ENCODE results near the gene CCR3. TPM values are rescaled to one million over a fixed set of nuclear protein-coding genes. Genes with fewer than 3 reads are reported as not detected.
A peak's percentile ranks its signal among the peaks of the same experiment; 100 is the strongest.

CCR3 gene
- total RNA-seq, 2 experiments from 2014 or later: 1.3 to 1.9 TPM

- POLR2A ChIA-PET: interaction anchor here (0.6 to 6.6 kb wide), 23 partner anchors 11 to 257 kb away, joined by 3 to 83 read pairs (median 4); partner anchors contain the start of genes CCR2 and CCR5
- Mint-ChIP-seq H3K4me1 (peaks cover 52% of the 10 kb centered on the region), H3K9me3 (no peaks in the 10 kb centered on the region), H3K27ac (peak within 1 kb of the TSS; percentile 91), H3K27me3 (no peaks in the 10 kb centered on the region), H3K4me3 (peak within 1 kb of the TSS; percentile 88), H3K36me3 (peaks cover 48% of the 10 kb centered on the region)
- peak; percentile 79 for DNase-seq
- peak; percentile 62 for ATAC-seq (ENCODE audit: low read depth)
Observed at GRCh38 chr3:46208167-46208704, 34.0 kb upstream of the CCR3 start, which contains the start of gene CCR1. Gene CCR1, minus strand, starts transcription at chr3:46208313. Its CDS starts 4,000 bp downstream, at chr3:46204313.

- Mint-ChIP-seq H3K9me3 (no peaks in the 10 kb centered on the region), H3K27ac (peak overlapping the region; percentile 91), H3K4me1 (peaks cover 48% of the 10 kb centered on the region), H3K36me3 (peaks cover 40% of the 10 kb centered on the region), H3K4me3 (peak overlapping the region; percentile 19), H3K27me3 (no peaks in the 10 kb centered on the region)
- POLR2A ChIA-PET: interaction anchor here (0.7 to 6.6 kb wide), 12 partner anchors 11 to 262 kb away, joined by 3 to 83 read pairs (median 6); partner anchors contain the start of genes CCR2 and CCR5
- ATAC-seq (ENCODE audit: low read depth) (no peak), DNase-seq (no peak)
Observed at GRCh38 chr3:46209053-46209452, 33.2 kb upstream of the CCR3 start.

DNA sequence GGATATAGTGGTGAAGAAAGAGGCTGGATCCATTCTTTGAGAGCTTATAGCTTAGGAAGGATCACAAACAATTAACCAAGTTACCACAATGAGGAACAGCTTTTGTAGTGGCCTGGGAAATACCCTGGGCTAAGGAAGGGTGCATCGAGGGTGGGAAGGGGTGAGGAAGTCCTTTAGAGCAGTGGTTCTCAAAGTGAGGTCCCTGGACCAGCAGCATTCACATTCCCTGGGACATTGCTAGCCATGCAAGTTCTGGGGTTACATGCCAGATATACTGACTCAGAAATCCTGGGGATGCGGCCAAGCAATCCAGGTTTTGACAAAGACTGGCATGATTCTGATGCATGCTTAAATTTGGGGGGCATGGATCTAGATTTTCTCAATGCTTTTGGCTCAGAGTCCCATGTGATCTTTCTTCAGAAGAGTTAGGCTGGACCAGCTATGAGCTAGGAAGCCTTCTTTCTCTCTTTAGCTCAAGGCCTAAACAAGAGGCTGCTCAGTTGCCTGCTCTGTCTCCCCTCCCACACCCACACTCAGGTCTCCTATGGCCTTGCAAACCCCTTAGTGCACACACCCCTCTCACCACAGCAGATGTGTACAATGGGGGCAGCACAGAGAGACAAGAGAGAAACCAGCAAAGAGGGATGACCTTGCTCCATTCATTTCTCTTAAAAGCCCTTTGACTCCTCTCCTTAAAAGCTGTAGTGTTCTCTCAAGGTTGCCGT is 32.4 kb upstream of the CCR3 start:
- POLR2A ChIA-PET: interaction anchor here (0.8 to 6.6 kb wide), 6 partner anchors 105 to 263 kb away, joined by 3 to 83 read pairs (median 4); partner anchors contain the start of gene CCR5
- DNase-seq: no peak
- peak overlapping the region; percentile 91 for H3K27ac Mint-ChIP-seq

DNA sequence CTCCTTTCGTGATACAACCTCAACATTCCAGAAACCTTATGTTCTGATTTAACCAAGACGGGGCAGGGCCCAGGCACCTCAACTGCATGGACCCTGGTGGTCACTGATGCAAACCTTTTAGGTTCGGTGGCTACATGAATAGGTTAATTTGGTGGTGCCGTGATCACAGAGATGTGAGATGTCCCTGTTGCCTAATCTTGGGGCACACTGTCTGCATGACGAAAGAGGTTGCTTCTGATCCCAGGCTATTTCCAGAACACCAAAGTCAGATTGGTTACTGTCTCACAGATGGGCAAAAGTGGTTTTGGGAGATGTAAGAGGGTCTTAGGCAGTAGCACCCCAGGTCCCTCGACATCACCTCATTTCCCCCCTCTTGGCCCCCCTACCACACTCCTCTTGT is 30.2 kb upstream of the CCR3 start:
- Mint-ChIP-seq H3K36me3 (peaks cover 17% of the 10 kb centered on the region), H3K9me3 (peaks cover 1% of the 10 kb centered on the region), H3K4me1 (peaks cover 38% of the 10 kb centered on the region), H3K27ac (no peak overlapping the region), H3K27me3 (no peaks in the 10 kb centered on the region), H3K4me3 (no peak overlapping the region)
- ATAC-seq (ENCODE audit: low read depth) (no peak), DNase-seq (no peak)
- POLR2A ChIA-PET: no interaction called here

More for the DNA sequence above, 32.4 kb upstream of the CCR3 start:
- Mint-ChIP-seq H3K4me1 (peaks cover 40% of the 10 kb centered on the region), H3K4me3 (no peak overlapping the region), H3K36me3 (peaks cover 32% of the 10 kb centered on the region), H3K9me3 (no peaks in the 10 kb centered on the region), H3K27me3 (no peaks in the 10 kb centered on the region)
- no peak for ATAC-seq (ENCODE audit: low read depth)

GRCh38 chr3:46213201-46213600 is 29.1 kb upstream of the CCR3 start:
- peaks cover 18% of the 10 kb centered on the region for H3K36me3 Mint-ChIP-seq

DNA sequence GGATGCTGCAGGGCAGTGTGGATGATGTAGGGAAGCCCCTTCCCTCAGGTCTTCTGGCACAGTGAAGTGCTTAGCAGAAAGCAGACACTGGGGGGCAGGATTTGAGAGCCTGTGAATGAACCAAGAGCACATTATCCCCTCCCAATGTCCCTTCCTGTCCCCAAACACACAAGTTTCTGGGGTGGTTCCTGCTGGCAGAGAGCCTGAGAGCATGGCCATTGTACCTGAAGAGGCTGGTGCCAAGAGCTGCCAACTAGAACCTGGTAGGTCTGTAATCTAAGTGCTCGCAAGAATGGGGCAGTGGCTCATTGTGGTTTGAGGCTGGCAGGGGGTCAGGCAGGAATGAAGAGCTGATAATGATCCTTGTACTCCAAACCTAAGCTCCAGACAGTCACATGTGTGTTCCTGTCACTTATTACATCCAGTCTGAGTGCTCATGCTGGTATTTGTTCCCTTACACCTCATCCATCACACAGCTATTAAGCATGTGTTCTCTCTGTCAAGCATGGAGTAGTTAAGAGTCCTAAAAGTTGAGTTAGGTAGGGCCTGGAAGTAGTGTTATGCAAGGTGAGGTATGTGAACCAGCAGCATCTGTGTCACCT is 27.4 kb upstream of the CCR3 start:
- H3K4me1 Mint-ChIP-seq: peaks cover 31% of the 10 kb centered on the region
- POLR2A ChIA-PET: interaction anchor here (0.7 to 4.7 kb wide), 6 partner anchors 65 to 164 kb away, joined by 4 to 57 read pairs (median 6); partner anchors contain the start of genes CCR2 and CCR5
- H3K36me3 Mint-ChIP-seq: peaks cover 30% of the 10 kb centered on the region
- H3K9me3 Mint-ChIP-seq: peaks cover 19% of the 10 kb centered on the region
- no peaks in the 10 kb centered on the region for H3K27me3 Mint-ChIP-seq
- peak; percentile 56 for DNase-seq
- H3K27ac Mint-ChIP-seq: no peak overlapping the region
- ATAC-seq (ENCODE audit: low read depth): peak; percentile 28
- H3K4me3 Mint-ChIP-seq: no peak overlapping the region

More at GRCh38 chr3:46213201-46213600, 29.1 kb upstream of the CCR3 start:
- POLR2A ChIA-PET: interaction anchor here (0.7 to 4.7 kb wide), 17 partner anchors 12 to 194 kb away, joined by 3 to 57 read pairs (median 4); partner anchors contain the start of genes CCR5, CCR5AS and CCRL2
- Mint-ChIP-seq H3K4me3 (no peak overlapping the region), H3K27ac (no peak overlapping the region), H3K4me1 (peaks cover 42% of the 10 kb centered on the region), H3K9me3 (peaks cover 9% of the 10 kb centered on the region), H3K27me3 (no peaks in the 10 kb centered on the region)
- DNase-seq (no peak), ATAC-seq (ENCODE audit: low read depth) (peak; percentile 80)

DNA sequence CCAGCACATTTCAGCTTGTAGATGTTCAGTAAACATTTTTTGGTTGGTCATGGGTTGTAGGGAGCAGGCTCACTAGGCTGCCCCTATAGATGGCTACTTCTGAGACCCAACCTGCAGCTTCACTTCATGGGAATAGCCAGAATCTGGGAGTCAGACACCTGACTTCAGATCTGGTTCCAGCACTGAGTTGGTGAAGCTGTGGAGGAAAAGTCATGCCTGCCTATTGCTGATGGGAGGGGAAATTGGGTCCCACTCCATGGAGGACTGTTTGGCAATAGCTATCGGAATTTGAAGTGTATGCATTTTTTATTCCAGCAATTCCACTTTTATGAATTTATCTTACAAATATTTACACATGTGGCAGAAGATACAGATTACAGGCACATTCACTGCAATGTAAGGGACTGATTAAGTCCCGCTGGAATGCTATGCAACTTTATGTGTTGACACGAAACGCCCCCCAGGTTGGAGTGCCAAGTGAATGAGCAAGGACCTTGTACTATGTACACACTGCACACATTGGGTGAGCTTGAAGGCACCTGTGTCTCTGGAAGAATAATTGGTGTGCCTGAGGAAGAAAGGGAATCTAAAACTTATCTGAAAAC is 26.3 kb upstream of the CCR3 start:
- peaks cover 21% of the 10 kb centered on the region for H3K9me3 Mint-ChIP-seq
- H3K36me3 Mint-ChIP-seq: peaks cover 31% of the 10 kb centered on the region
- POLR2A ChIA-PET: interaction anchor here (1.1 to 4.7 kb wide), 5 partner anchors 61 to 163 kb away, joined by 3 to 57 read pairs (median 4); partner anchors contain the start of genes CCR2 and CCR5
- DNase-seq: no peak
- H3K4me3 Mint-ChIP-seq: no peak overlapping the region
- peaks cover 2% of the 10 kb centered on the region for H3K27me3 Mint-ChIP-seq
- no peak for ATAC-seq (ENCODE audit: low read depth)
- H3K27ac Mint-ChIP-seq: no peak overlapping the region
- peaks cover 25% of the 10 kb centered on the region for H3K4me1 Mint-ChIP-seq

DNA sequence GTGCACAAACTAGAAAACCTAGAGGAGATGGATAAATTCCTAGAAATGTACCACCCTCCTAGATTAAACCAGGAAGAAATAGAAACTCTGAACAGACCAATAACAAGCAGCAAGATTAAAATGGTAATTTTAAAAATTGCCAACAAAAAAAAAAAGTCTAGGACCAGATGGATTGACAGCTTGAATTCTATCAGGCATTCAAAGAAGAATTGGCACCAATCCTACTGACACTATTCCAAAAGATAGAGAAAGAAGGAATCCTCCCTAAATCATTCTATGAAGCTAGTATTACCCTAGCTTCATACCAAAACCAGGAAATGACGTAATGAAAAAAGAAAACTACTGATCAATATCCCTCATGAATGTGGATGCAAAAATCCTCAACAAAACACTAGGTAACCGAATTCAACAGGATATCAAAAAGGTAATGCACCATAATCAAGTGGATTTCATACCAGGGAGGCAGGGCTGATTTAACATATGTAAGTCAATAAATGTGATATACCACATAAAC is 24.0 kb upstream of the CCR3 start:
- H3K27me3 Mint-ChIP-seq: peaks cover 2% of the 10 kb centered on the region
- no peak for DNase-seq
- POLR2A ChIA-PET: interaction anchor here (0.7 kb wide), 1 partner anchor 136 kb away, joined by 3 read pairs; no protein-coding TSS in a partner anchor
- peaks cover 43% of the 10 kb centered on the region for H3K4me1 Mint-ChIP-seq
- no peak overlapping the region for H3K4me3 Mint-ChIP-seq
- ATAC-seq (ENCODE audit: low read depth): no peak
- peaks cover 21% of the 10 kb centered on the region for H3K9me3 Mint-ChIP-seq
- H3K36me3 Mint-ChIP-seq: peaks cover 34% of the 10 kb centered on the region
- H3K27ac Mint-ChIP-seq: peak overlapping the region; percentile 10

GRCh38 chr3:46221391-46221790 is 20.9 kb upstream of the CCR3 start:
- H3K27me3 Mint-ChIP-seq: peaks cover 9% of the 10 kb centered on the region
- peak overlapping the region; percentile 63 for H3K27ac Mint-ChIP-seq
- ATAC-seq (ENCODE audit: low read depth) (no peak), DNase-seq (no peak)
- peaks cover 23% of the 10 kb centered on the region for H3K9me3 Mint-ChIP-seq
- POLR2A ChIA-PET: no interaction called here
- peaks cover 42% of the 10 kb centered on the region for H3K4me1 Mint-ChIP-seq
- H3K36me3 Mint-ChIP-seq: peaks cover 35% of the 10 kb centered on the region
- peak overlapping the region; percentile 54 for H3K4me3 Mint-ChIP-seq

DNA sequence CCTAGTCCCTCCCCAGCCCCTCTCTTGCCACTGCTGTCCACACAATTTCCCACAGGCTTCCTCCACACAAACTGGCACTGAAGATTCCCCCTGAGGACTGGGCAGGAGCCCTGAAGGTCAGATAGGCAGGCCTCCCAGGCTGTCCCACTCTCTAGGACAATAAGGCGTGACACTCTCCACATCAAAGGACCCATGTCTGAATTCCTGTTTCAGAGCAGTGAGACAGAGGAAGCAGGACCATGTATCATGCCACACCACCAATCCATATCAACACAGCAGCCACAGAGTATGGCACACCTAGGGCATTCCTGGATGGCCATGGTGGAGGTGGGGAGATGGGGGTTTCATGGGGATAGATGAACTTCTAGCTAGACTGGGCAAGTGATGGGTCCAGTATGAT is 20.3 kb upstream of the CCR3 start:
- Mint-ChIP-seq H3K27me3 (peaks cover 12% of the 10 kb centered on the region), H3K4me3 (peak overlapping the region; percentile 38), H3K27ac (peak overlapping the region; percentile 63), H3K9me3 (peaks cover 25% of the 10 kb centered on the region), H3K4me1 (peaks cover 39% of the 10 kb centered on the region), H3K36me3 (peaks cover 35% of the 10 kb centered on the region)
- ATAC-seq (ENCODE audit: low read depth) (no peak), DNase-seq (no peak)
- POLR2A ChIA-PET: no interaction called here

GRCh38 chr3:46222435-46223161 is 19.7 kb upstream of the CCR3 start:
- H3K4me1 Mint-ChIP-seq: peaks cover 35% of the 10 kb centered on the region
- no peak for DNase-seq
- peaks cover 12% of the 10 kb centered on the region for H3K27me3 Mint-ChIP-seq
- POLR2A ChIA-PET: no interaction called here
- H3K9me3 Mint-ChIP-seq: peaks cover 23% of the 10 kb centered on the region
- ATAC-seq (ENCODE audit: low read depth): no peak
- peaks cover 32% of the 10 kb centered on the region for H3K36me3 Mint-ChIP-seq
- no peak overlapping the region for H3K27ac Mint-ChIP-seq
- no peak overlapping the region for H3K4me3 Mint-ChIP-seq
